Prostate gland (tissue), 2 donors: Measurements from ENCODE around the gene GALNT6. TPM values are rescaled to one million over a fixed set of nuclear protein-coding genes. Genes with fewer than 3 reads are reported as not detected.

ENCODE experiments used
- DNase-seq: peaks from one replicate; pipeline ENCODE4 v3.0.0-alpha.2; 2019; ENCODE audit warnings: low spot score
- H3K27ac ChIP-seq, 2 donors: fragments of 200-600 bp; sonication (generic); 2 replicates each; pipeline ENCODE4 v1.5.1; 2017 to 2019
- H3K27me3 ChIP-seq: fragments of 200-600 bp; sonication (generic); replicated peaks from 2 replicates; pipeline ENCODE4 v1.5.1; 2019; ENCODE audit not compliant: insufficient read depth
- H3K36me3 ChIP-seq, 2 donors: fragments of 200-600 bp; sonication (generic); 1 replicate in 1 of 2; 2 replicates in 1 of 2; pipeline versions ENCODE4 v1.5.1 to v1.8.1; 2017 to 2019
- H3K4me1 ChIP-seq: fragments of 200-600 bp; sonication (generic); replicated peaks from 2 replicates; pipeline ENCODE4 v1.5.1; 2019
- H3K4me3 ChIP-seq, 2 donors: fragments of 200-600 bp; sonication (generic); 2 replicates each; pipeline ENCODE4 v1.5.1; 2017 to 2019
- H3K9me3 ChIP-seq: fragments of 200-600 bp; sonication (generic); 2 replicates; pipeline ENCODE4 v1.5.1; 2017
- CTCF ChIP-seq, 4 experiments: fragments of 200-600 bp in 2 of 4; fragments of 450-650 bp in 2 of 4; sonication (generic) in 2 of 4; IDR thresholded peaks; 1 replicate in 3 of 4; 2 replicates in 1 of 4; pipeline ENCODE4 v1.5.1; 2016 to 2019; ENCODE audit warnings: antibody characterized with exemption in 4 of 4, mild to moderate bottlenecking in 2 of 4, moderate library complexity in 2 of 4
- POLR2A ChIP-seq: fragments of 450-650 bp; IDR thresholded peaks from one replicate; pipeline ENCODE4 v1.6.1; 2016; ENCODE audit warnings: antibody characterized with exemption, mild to moderate bottlenecking
- POLR2AphosphoS5 ChIP-seq: sonication (generic); formaldehyde crosslinking; IDR thresholded peaks from one replicate; pipeline ENCODE4 v1.6.1; 2017; ENCODE audit warnings: antibody characterized with exemption
- WGBS: methylation state at CpG from one replicate; pipeline ENCODE4 v1.1.5; 2018; 5-methylcytosine and 5-hydroxymethylcytosine counted together
- intact Hi-C: fragments of 100-400 bp; cut with DNase I; formaldehyde crosslinking; loops from one replicate; pipeline ENCODE4 v1.14.2; 2022
- total RNA-seq, 2 donors: library from RNA; depleted of rRNA; stranded (reverse); fragments of >200 nt; gene quantifications; one replicate each; pipeline ENCODE4 v1.1.0, GENCODE V29; 2016

GALNT6 gene
- total RNA-seq, 2 donors from 2014 or later = 1.1 to 4.6 TPM

DNA sequence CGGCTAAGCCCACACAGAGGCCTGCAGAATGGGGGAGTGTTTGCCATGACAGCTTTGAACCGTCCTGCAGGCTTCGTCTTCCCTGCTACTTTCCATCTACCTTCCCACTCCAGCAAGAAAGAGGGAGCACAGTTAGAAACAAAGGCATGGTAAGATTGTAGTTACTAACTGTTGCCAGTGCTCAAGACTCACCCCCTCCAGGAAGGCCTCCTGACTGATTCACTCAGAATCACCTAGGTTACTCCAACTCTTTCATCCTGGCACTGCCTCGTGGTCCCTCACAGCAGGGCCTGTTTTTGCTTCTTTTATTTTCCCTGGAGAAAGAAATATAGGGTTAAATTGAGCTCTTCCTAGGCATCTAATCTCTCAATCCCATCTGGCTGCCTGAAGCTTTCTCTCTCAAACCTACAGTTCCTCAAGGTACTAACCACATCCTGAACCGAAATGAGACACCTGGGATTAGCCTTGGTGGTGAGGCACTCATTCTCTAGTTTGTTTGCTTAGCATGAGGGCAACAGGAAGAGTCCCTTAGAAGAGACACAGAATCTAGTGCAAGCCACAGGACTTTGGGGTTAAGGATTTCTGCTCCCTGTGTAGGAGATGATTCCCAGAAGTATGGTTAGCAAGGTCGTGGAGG is 7.8 kb downstream of the GALNT6 start:
- H3K27ac ChIP-seq = no peak overlapping the region
- intact Hi-C loops = no loop called here

GRCh38 chr12:51382173-51382572 is 9.0 kb downstream of the GALNT6 start:
- no peak for TF ChIP-seq POLR2A
- no peak for TF ChIP-seq POLR2AphosphoS5
- no peak for TF ChIP-seq CTCF (IDR thresholded peaks at IDR 0.05)
- no peak overlapping the region for H3K27ac ChIP-seq
- no peaks in the 10 kb centered on the region for H3K9me3 ChIP-seq
- H3K4me1 ChIP-seq = no peaks in the 10 kb centered on the region
- H3K36me3 ChIP-seq = no peaks in the 10 kb centered on the region
- no peaks in the 10 kb centered on the region for H3K27me3 ChIP-seq
- DNase-seq = no peak
- intact Hi-C loops = no loop called here
- H3K4me3 ChIP-seq = no peak overlapping the region
- 92% methylated on average over 7 of the region's 7 CpGs for WGBS

More for the DNA sequence above, 7.8 kb downstream of the GALNT6 start:
- Histone ChIP-seq H3K4me1 (no peaks in the 10 kb centered on the region), H3K36me3 (no peaks in the 10 kb centered on the region), H3K9me3 (no peaks in the 10 kb centered on the region), H3K4me3 (no peak overlapping the region), H3K27me3 (no peaks in the 10 kb centered on the region)
- no peak for DNase-seq
- TF ChIP-seq POLR2AphosphoS5 (no peak), CTCF (IDR thresholded peaks at IDR 0.05) (no peak), POLR2A (no peak)
- 69% methylated on average over 6 of the region's 6 CpGs for WGBS

- intact Hi-C loops = no loop called here
- Histone ChIP-seq H3K9me3 (no peaks in the 10 kb centered on the region), H3K36me3 (no peaks in the 10 kb centered on the region), H3K27ac (no peak overlapping the region), H3K4me1 (no peaks in the 10 kb centered on the region), H3K27me3 (no peaks in the 10 kb centered on the region), H3K4me3 (no peak overlapping the region)
- TF ChIP-seq POLR2A = no peak
- TF ChIP-seq CTCF (IDR thresholded peaks at IDR 0.05) = no peak
- no peak for TF ChIP-seq POLR2AphosphoS5
- DNase-seq = no peak
- WGBS = 38% methylated on average over 5 of the region's 5 CpGs
Observed at GRCh38 chr12:51381226-51382079, 9.8 kb downstream of the GALNT6 start.

GRCh38 chr12:51379571-51379970 is 11.6 kb downstream of the GALNT6 start:
- WGBS = 97% methylated on average over 11 of the region's 11 CpGs
- Histone ChIP-seq H3K4me3 (no peak overlapping the region), H3K4me1 (no peaks in the 10 kb centered on the region), H3K27me3 (no peaks in the 10 kb centered on the region), H3K36me3 (no peaks in the 10 kb centered on the region), H3K9me3 (no peaks in the 10 kb centered on the region), H3K27ac (no peak overlapping the region)
- TF ChIP-seq POLR2AphosphoS5 = no peak
- DNase-seq = no peak
- intact Hi-C loops = no loop called here

GRCh38 chr12:51378749-51379148 is 12.5 kb downstream of the GALNT6 start:
- Histone ChIP-seq H3K4me1 (no peaks in the 10 kb centered on the region), H3K27me3 (no peaks in the 10 kb centered on the region), H3K27ac (no peak overlapping the region), H3K9me3 (no peaks in the 10 kb centered on the region), H3K36me3 (no peaks in the 10 kb centered on the region), H3K4me3 (no peak overlapping the region)
- no peak for DNase-seq
- intact Hi-C loops = no loop called here
- 89% methylated on average over 2 of the region's 2 CpGs for WGBS
- TF ChIP-seq POLR2AphosphoS5 (no peak), CTCF (IDR thresholded peaks at IDR 0.05) (no peak), POLR2A (no peak)
